ENCODE data around the gene TMEM94.

GRCh38 chr17:75489511-75489955 is 33.1 kb downstream of the TMEM94 start:
- no peak for TF ChIP-seq POLR2A (IDR thresholded peaks at IDR 0.05)
- TF ChIP-seq, protein P1, sequence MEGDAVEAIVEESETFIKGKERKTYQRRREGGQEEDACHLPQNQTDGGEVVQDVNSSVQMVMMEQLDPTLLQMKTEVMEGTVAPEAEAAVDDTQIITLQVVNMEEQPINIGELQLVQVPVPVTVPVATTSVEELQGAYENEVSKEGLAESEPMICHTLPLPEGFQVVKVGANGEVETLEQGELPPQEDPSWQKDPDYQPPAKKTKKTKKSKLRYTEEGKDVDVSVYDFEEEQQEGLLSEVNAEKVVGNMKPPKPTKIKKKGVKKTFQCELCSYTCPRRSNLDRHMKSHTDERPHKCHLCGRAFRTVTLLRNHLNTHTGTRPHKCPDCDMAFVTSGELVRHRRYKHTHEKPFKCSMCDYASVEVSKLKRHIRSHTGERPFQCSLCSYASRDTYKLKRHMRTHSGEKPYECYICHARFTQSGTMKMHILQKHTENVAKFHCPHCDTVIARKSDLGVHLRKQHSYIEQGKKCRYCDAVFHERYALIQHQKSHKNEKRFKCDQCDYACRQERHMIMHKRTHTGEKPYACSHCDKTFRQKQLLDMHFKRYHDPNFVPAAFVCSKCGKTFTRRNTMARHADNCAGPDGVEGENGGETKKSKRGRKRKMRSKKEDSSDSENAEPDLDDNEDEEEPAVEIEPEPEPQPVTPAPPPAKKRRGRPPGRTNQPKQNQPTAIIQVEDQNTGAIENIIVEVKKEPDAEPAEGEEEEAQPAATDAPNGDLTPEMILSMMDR (IDR thresholded peaks at IDR 0.05): no peak
- no peak for TF ChIP-seq EP300 (IDR thresholded peaks at IDR 0.05)
